ENCODE measurements around the gene PNKP. TPM values are rescaled to one million over a fixed set of nuclear protein-coding genes. Genes with fewer than 3 reads are reported as not detected.

The PNKP gene
- total RNA-seq, 1 experiment from 2014 or later: 146 TPM

- TF ChIP-seq RELA (CRISPR knock-in tag; IDR thresholded peaks at IDR 0.05; ENCODE audit: borderline replicate concordance): peak; percentile 87
- TF ChIP-seq FOXP1 (CRISPR knock-in tag; IDR thresholded peaks at IDR 0.05; ENCODE audit: borderline replicate concordance): peak; percentile 90; the same call in 1 of the 2 replicates
- TF ChIP-seq CREM (CRISPR knock-in tag; IDR thresholded peaks at IDR 0.05): 0 out of 2 replicates have a peak, but pooled peaks have one; percentile 68
- no peak for TF ChIP-seq IRF1 (CRISPR knock-in tag; IDR thresholded peaks at IDR 0.05)
- peak; percentile 59; the same call in 1 of the 2 replicates for TF ChIP-seq E2F4 (CRISPR knock-in tag; IDR thresholded peaks at IDR 0.05; ENCODE audit: borderline replicate concordance, low read depth)
- no peak; the same call in none of the 2 replicates for TF ChIP-seq ZBTB43 (CRISPR knock-in tag; IDR thresholded peaks at IDR 0.05)
- no peak for TF ChIP-seq ZNF219 (CRISPR knock-in tag; IDR thresholded peaks at IDR 0.05; ENCODE audit: borderline replicate concordance)
- peak; percentile 14 for TF ChIP-seq NFE2L1 (CRISPR knock-in tag; IDR thresholded peaks at IDR 0.05)
- peak; percentile 97 for TF ChIP-seq MAX (CRISPR knock-in tag; IDR thresholded peaks at IDR 0.05)
- peak; percentile 82 for TF ChIP-seq SP1 (CRISPR knock-in tag; conservative IDR thresholded peaks at IDR 0.05)
- TF ChIP-seq EMX1 (CRISPR knock-in tag; IDR thresholded peaks at IDR 0.05): no peak
- no peak for TF ChIP-seq OVOL2 (CRISPR knock-in tag; IDR thresholded peaks at IDR 0.05; ENCODE audit: borderline replicate concordance)
- TF ChIP-seq PRDM15 (CRISPR knock-in tag; IDR thresholded peaks at IDR 0.05): no peak
- TF ChIP-seq NR2C2 (CRISPR knock-in tag; IDR thresholded peaks at IDR 0.05): no peak
- peak; percentile 80; the same call in 1 of the 2 replicates for TF ChIP-seq TEAD1 (CRISPR knock-in tag; IDR thresholded peaks at IDR 0.05)
- peak; percentile 82; the same call in 1 of the 2 replicates for TF ChIP-seq ZNF232 (CRISPR knock-in tag; IDR thresholded peaks at IDR 0.05)
- no peak for TF ChIP-seq GRHL2 (CRISPR knock-in tag; IDR thresholded peaks at IDR 0.05; ENCODE audit: insufficient replicate concordance, severe bottlenecking)
- peak; percentile 70; the same call in 1 of the 2 replicates for TF ChIP-seq ARID4B (CRISPR knock-in tag; IDR thresholded peaks at IDR 0.05; ENCODE audit: borderline replicate concordance)
- 0 out of 2 replicates have a peak, but pooled peaks have one; percentile 27 for TF ChIP-seq JUN (CRISPR knock-in tag; IDR thresholded peaks at IDR 0.05)
- peak; percentile 12; the same call in 1 of the 2 replicates for TF ChIP-seq TCF7 (CRISPR knock-in tag; IDR thresholded peaks at IDR 0.05; ENCODE audit: low read depth)
- no peak for TF ChIP-seq MXD4 (CRISPR knock-in tag; IDR thresholded peaks at IDR 0.05; ENCODE audit: borderline replicate concordance)
- no peak; the same call in 1 of the 2 replicates for TF ChIP-seq MLX (CRISPR knock-in tag; IDR thresholded peaks at IDR 0.05)
- peak; percentile 88; the same call in 1 of the 2 replicates for TF ChIP-seq HMGXB4 (CRISPR knock-in tag; IDR thresholded peaks at IDR 0.05)
Measured at GRCh38 chr19:49890349-49891311, 23.3 kb upstream of the PNKP start (continued).
